Keratinocyte (primary cell): ENCODE measurements around the gene C1orf74. TPM values are rescaled to one million over a fixed set of nuclear protein-coding genes. Genes with fewer than 3 reads are reported as not detected.

Source experiments
- DNase-seq: peaks from one replicate; pipeline ENCODE4 v3.0.0-alpha.2; 2011; ENCODE audit warnings: low read depth, missing footprints, low spot score
- FAIRE-seq: peaks from 2 replicates; lab custom pipeline; 2011; peaks lifted over from hg19 to GRCh38; lab: Jason Lieb, UNC
- H2AFZ ChIP-seq: 2 replicates; pipeline ENCODE4 v1.6.0; 2012; ENCODE audit warnings: low read length, control low read depth, inconsistent platforms; ENCODE audit not compliant: control insufficient read depth
- H3K27ac ChIP-seq: 2 replicates; pipeline ENCODE4 v1.5.1; 2011; ENCODE audit warnings: low read length; ENCODE audit not compliant: control insufficient read depth, insufficient read depth
- H3K27me3 ChIP-seq: 3 replicates; pipeline ENCODE4 v1.6.0; 2011; ENCODE audit warnings: low read length; ENCODE audit not compliant: control insufficient read depth, insufficient read depth; ENCODE audit errors: extremely low read depth
- H3K36me3 ChIP-seq, 2 experiments: 2 replicates in 1 of 2; 3 replicates in 1 of 2; pipeline ENCODE4 v1.5.1; 2011; ENCODE audit warnings: low read length in 2 of 2, mild to moderate bottlenecking in 1 of 2; ENCODE audit not compliant: control insufficient read depth in 2 of 2, insufficient read depth in 2 of 2; ENCODE audit errors: extremely low read depth in 1 of 2
- H3K4me1 ChIP-seq: 3 replicates; pipeline ENCODE4 v1.5.1; 2011; ENCODE audit warnings: low read length; ENCODE audit not compliant: control insufficient read depth, insufficient read depth; ENCODE audit errors: extremely low read depth
- H3K4me2 ChIP-seq: 3 replicates; pipeline ENCODE4 v1.6.0; 2011; ENCODE audit warnings: low read depth, low read length; ENCODE audit not compliant: control insufficient read depth, insufficient read depth; ENCODE audit errors: extremely low read depth
- H3K4me3 ChIP-seq, 3 experiments: fragments of 200-600 bp in 1 of 3; sonication (generic) in 1 of 3; 2 replicates in 2 of 3; 3 replicates in 1 of 3; pipeline ENCODE4 v1.5.1; 2011 to 2016; ENCODE audit warnings: low read length in 3 of 3, mild to moderate bottlenecking in 3 of 3, control low read depth in 2 of 3, inconsistent platforms in 1 of 3, low read depth in 1 of 3, mixed read lengths in 1 of 3, mixed run types in 1 of 3, moderate library complexity in 1 of 3; ENCODE audit not compliant: control insufficient read depth in 2 of 3, insufficient read depth in 2 of 3; ENCODE audit errors: extremely low read depth in 1 of 3
- H3K79me2 ChIP-seq: 2 replicates; pipeline ENCODE4 v1.6.0; 2012; ENCODE audit warnings: low read length; ENCODE audit not compliant: control insufficient read depth, insufficient read depth
- H3K9ac ChIP-seq: 3 replicates; pipeline ENCODE4 v1.6.0; 2011; ENCODE audit warnings: low read length; ENCODE audit not compliant: control insufficient read depth, insufficient read depth; ENCODE audit errors: extremely low read depth
- H3K9me1 ChIP-seq: 3 replicates; pipeline ENCODE4 v1.6.0; 2011; ENCODE audit warnings: low read length; ENCODE audit not compliant: control insufficient read depth, insufficient read depth; ENCODE audit errors: extremely low read depth
- H3K9me3 ChIP-seq: 2 replicates; pipeline ENCODE4 v1.5.1; 2012; ENCODE audit warnings: low read depth, low read length; ENCODE audit not compliant: control insufficient read depth
- H4K20me1 ChIP-seq: 3 replicates; pipeline ENCODE4 v1.6.0; 2011; ENCODE audit warnings: low read length; ENCODE audit not compliant: control insufficient read depth, insufficient read depth; ENCODE audit errors: extremely low read depth
- EZH2 ChIP-seq: IDR thresholded peaks from one replicate; pipeline ENCODE4 v1.6.1; 2012; ENCODE audit warnings: inconsistent platforms, mild to moderate bottlenecking, low read length, moderate library complexity
- dilution Hi-C: fragments of 300-500 bp; cut with MboI; formaldehyde crosslinking; loops from one replicate; pipeline ENCODE4 v1.7.0; 2020; ENCODE audit warnings: low sequenced_read_pairs; ENCODE audit not compliant: extremely low pct_ligation_motif_present
- polyA plus RNA-seq, 5 experiments: library from polyadenylated mRNA; depleted of rRNA in 3 of 5; stranded (reverse) in 3 of 5; stranded (forward) in 1 of 5; unstranded in 1 of 5; fragments of >200 nt; gene quantifications; 1 replicate in 1 of 5; 2 replicates in 3 of 5; 3 replicates in 1 of 5; pipeline versions ENCODE4 v1.2.1 to v1.2.3, GENCODE V29; 2011 to 2012; ENCODE audit warnings: missing spikeins in 2 of 5, low read depth in 1 of 5, low replicate concordance in 1 of 5
- TF ChIP-seq, protein P1 (sequence below), 3 experiments: IDR thresholded peaks in 1 of 3; conservative IDR thresholded peaks in 1 of 3; optimal IDR thresholded peaks in 1 of 3; 2 replicates in 2 of 3; 3 replicates in 1 of 3; pipeline versions ENCODE3 to v1.5.1; 2011; ENCODE audit warnings: low read length in 3 of 3, mild to moderate bottlenecking in 3 of 3, moderate library complexity in 2 of 3, control low read depth in 1 of 3, inconsistent platforms in 1 of 3; ENCODE audit not compliant: insufficient read depth in 2 of 3; ENCODE audit errors: extremely low read depth in 1 of 3

Gene C1orf74
- polyA plus RNA-seq, 1 donor (not counting 4 experiments of a cell fraction or from before 2014, with no cell fraction given), result 58.1 TPM

DNA sequence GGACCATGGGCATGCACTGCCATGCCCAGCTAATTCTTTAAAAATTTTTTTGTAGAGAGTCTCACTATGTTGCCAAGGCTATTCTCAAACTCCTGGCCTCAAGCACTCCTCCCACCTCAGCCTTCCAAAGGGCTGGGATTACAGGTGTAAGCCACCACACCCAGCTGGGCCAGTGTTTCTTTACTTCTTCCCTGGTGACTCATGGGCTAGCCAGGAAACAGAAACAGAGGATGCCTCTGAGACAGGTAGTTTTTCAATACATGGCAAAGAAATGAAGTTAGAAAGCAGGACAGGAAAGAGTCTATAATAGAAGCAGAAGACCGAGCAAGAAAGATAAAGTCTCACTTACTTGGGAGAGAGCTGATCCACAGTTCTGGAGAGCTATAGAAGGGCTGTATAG is 7.6 kb upstream of the C1orf74 start:
- H3K36me3 ChIP-seq, result peaks cover 45 to 79% of the 10 kb centered on the region in 2 experiments
- H2AFZ ChIP-seq, result no peak overlapping the region
- H3K9me3 ChIP-seq, result no peaks in the 10 kb centered on the region
- no peaks in the 10 kb centered on the region for H3K9me1 ChIP-seq
- no peaks in the 10 kb centered on the region for H3K27me3 ChIP-seq
- FAIRE-seq, result peak; percentile 17
- H3K4me2 ChIP-seq, result no peak overlapping the region
- no peak for DNase-seq
- no peak overlapping the region for H3K9ac ChIP-seq
- H3K79me2 ChIP-seq, result peaks cover 84% of the 10 kb centered on the region
- TF ChIP-seq, protein P1, sequence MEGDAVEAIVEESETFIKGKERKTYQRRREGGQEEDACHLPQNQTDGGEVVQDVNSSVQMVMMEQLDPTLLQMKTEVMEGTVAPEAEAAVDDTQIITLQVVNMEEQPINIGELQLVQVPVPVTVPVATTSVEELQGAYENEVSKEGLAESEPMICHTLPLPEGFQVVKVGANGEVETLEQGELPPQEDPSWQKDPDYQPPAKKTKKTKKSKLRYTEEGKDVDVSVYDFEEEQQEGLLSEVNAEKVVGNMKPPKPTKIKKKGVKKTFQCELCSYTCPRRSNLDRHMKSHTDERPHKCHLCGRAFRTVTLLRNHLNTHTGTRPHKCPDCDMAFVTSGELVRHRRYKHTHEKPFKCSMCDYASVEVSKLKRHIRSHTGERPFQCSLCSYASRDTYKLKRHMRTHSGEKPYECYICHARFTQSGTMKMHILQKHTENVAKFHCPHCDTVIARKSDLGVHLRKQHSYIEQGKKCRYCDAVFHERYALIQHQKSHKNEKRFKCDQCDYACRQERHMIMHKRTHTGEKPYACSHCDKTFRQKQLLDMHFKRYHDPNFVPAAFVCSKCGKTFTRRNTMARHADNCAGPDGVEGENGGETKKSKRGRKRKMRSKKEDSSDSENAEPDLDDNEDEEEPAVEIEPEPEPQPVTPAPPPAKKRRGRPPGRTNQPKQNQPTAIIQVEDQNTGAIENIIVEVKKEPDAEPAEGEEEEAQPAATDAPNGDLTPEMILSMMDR (optimal IDR thresholded peaks at IDR 0.05 in 1 of 3, IDR thresholded peaks at IDR 0.05 in 1 of 3, conservative IDR thresholded peaks at IDR 0.05 in 1 of 3; ENCODE audit: extremely low read depth in 1 of 3, insufficient read depth in 2 of 3, low read length in 3 of 3), result no peak
- no peak for TF ChIP-seq EZH2
- peak overlapping the region; percentile 37 for H3K27ac ChIP-seq
- H4K20me1 ChIP-seq, result peaks cover 48% of the 10 kb centered on the region
- H3K4me1 ChIP-seq, result peaks cover 30% of the 10 kb centered on the region
- dilution Hi-C loops, result no loop called here
- no peak overlapping the region for H3K4me3 ChIP-seq

DNA sequence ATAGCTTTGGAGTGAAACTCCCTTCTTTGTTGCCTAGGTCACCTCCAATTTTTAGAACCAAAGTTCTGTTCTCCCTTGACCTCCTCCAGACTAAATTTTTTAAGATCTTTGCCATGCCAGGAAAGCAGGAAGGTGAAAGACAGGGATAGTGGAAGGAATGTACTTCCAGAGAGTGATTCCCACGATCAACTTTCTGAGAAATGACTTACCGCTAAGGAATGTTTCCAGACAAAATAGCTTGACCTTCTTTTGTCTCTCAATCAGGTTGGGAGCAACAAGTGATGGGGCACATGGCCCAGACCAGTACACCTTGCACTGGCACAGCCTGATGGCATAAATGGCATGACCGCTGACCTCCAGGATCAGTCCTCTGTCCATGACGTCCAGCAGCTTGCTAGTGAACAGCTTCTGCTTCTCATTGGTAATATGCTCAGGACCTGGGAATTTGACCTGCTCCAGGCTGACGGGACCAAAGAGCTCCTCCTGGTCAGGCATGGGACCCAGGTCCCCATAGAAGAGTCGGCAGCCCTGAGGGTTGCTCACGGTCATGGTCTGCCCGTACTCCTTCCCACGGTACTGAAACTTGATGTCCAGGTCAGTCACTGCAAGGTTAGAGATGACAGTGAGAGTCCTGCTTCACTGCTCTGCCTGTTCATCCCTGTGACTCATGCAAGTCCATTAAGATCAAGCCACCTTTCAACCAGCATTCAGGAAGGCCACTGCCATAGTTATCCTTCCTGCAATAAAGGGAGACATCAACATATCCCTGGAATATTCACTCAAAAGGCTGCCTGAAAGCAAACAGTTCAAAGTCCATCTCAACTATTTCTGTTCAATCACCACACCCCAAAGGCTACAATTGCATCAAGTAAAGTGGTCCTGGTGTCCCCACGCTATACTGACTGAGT is 6.2 kb upstream of the C1orf74 start:
- Histone ChIP-seq H3K9me3 (no peaks in the 10 kb centered on the region), H3K4me2 (no peak overlapping the region), H3K9me1 (no peaks in the 10 kb centered on the region), H3K27ac (peak overlapping the region; percentile 30), H3K4me3 (no peak overlapping the region), H4K20me1 (peaks cover 37% of the 10 kb centered on the region), H3K4me1 (peaks cover 31% of the 10 kb centered on the region), H3K9ac (no peak overlapping the region), H3K27me3 (no peaks in the 10 kb centered on the region), H3K36me3 (peaks cover 47 to 76% of the 10 kb centered on the region in 2 experiments), H2AFZ (no peak overlapping the region), H3K79me2 (peaks cover 72% of the 10 kb centered on the region)
- TF ChIP-seq EZH2, result no peak
- TF ChIP-seq, protein P1 (optimal IDR thresholded peaks at IDR 0.05 in 1 of 3, IDR thresholded peaks at IDR 0.05 in 1 of 3, conservative IDR thresholded peaks at IDR 0.05 in 1 of 3; ENCODE audit: extremely low read depth in 1 of 3, insufficient read depth in 2 of 3, low read length in 3 of 3), result no peak
- FAIRE-seq (no peak), DNase-seq (no peak)
- dilution Hi-C loops, result no loop called here
